Neural cell (in vitro differentiated cells): ENCODE measurements around the gene ZNF785. TPM values are rescaled to one million over a fixed set of nuclear protein-coding genes. Genes with fewer than 3 reads are reported as not detected.
"Not testable (repeated sequence)": the region's sequence is repeated elsewhere in the genome, so short reads cannot be mapped to it uniquely, and the experiment has no call there.

Experiments used
- H2AFZ ChIP-seq: fragments of 200-600, 300-800 bp; sonication (generic), shearing (Covaris generic); 2 replicates; pipeline ENCODE4 v1.6.0; 2014; ENCODE audit warnings: low read depth, mild to moderate bottlenecking, antibody characterized with exemption, low read length, moderate library complexity
- H3F3A ChIP-seq: fragments of 200-600 bp; shearing (Covaris generic); 2 replicates; pipeline ENCODE4 v1.6.1; 2016; ENCODE audit warnings: mild to moderate bottlenecking, moderate library complexity, mixed read lengths, antibody characterized with exemption, low read length; ENCODE audit not compliant: insufficient read depth, poor library complexity, severe bottlenecking
- H3K27ac ChIP-seq: fragments of 200-600, 300-800 bp; sonication (generic), shearing (Covaris generic); 2 replicates; pipeline ENCODE4 v1.5.1; 2014; ENCODE audit warnings: mild to moderate bottlenecking, low read length, moderate library complexity
- H3K27me3 ChIP-seq: fragments of 300-800, 200-600 bp; sonication (generic), shearing (Covaris generic); 2 replicates; pipeline ENCODE4 v1.6.0; 2014; ENCODE audit warnings: mild to moderate bottlenecking, low read depth, low read length, moderate library complexity; ENCODE audit not compliant: insufficient read depth
- H3K36me3 ChIP-seq: fragments of 300-800, 200-600 bp; sonication (generic), shearing (Covaris generic); 2 replicates; pipeline ENCODE4 v1.5.1; 2014; ENCODE audit warnings: mild to moderate bottlenecking, antibody characterized with exemption, low read length, moderate library complexity; ENCODE audit not compliant: insufficient read depth
- H3K4me2 ChIP-seq: fragments of 300-800, 200-600 bp; sonication (generic), shearing (Covaris generic); 2 replicates; pipeline ENCODE4 v1.6.0; 2014; ENCODE audit warnings: mild to moderate bottlenecking, low read length
- H3K4me3 ChIP-seq: fragments of 300-800, 200-600 bp; sonication (generic), shearing (Covaris generic); 2 replicates; pipeline ENCODE4 v1.5.1; 2014; ENCODE audit warnings: mild to moderate bottlenecking, low read length, moderate library complexity
- H3K79me2 ChIP-seq: fragments of 200-600 bp; shearing (Covaris generic); replicated peaks from 2 replicates; pipeline ENCODE4 v1.6.0; 2014; ENCODE audit warnings: mild to moderate bottlenecking, low read length, moderate library complexity; ENCODE audit not compliant: insufficient read depth
- H3K9ac ChIP-seq: fragments of 300-800, 200-600 bp; sonication (generic), shearing (Covaris generic); 2 replicates; pipeline ENCODE4 v1.6.1; 2016; ENCODE audit warnings: mild to moderate bottlenecking, low read length, mixed read lengths
- H3K9me2 ChIP-seq: fragments of 200-600 bp; shearing (Covaris generic); 2 replicates; pipeline ENCODE4 v1.6.1; 2016; ENCODE audit warnings: mild to moderate bottlenecking, low read length, mixed read lengths; ENCODE audit not compliant: insufficient read depth
- H3K9me3 ChIP-seq: fragments of 200-600, 300-800 bp; sonication (generic), shearing (Covaris generic); 2 replicates; pipeline ENCODE4 v1.6.1; 2016; ENCODE audit warnings: mild to moderate bottlenecking, mixed run types, low read length, moderate library complexity, mixed read lengths
- H4K20me1 ChIP-seq: fragments of 200-600 bp; shearing (Covaris generic); 2 replicates; pipeline ENCODE4 v1.6.1; 2016; ENCODE audit warnings: mild to moderate bottlenecking, mixed run types; ENCODE audit not compliant: insufficient read depth
- EP300 ChIP-seq: fragments of 450-650 bp; conservative IDR thresholded peaks from 2 replicates; pipeline ENCODE4 v1.6.1; 2014; ENCODE audit warnings: antibody characterized with exemption, mild to moderate bottlenecking, moderate library complexity; ENCODE audit not compliant: poor library complexity, severe bottlenecking
- EZH2 ChIP-seq: fragments of 200-600, 300-800 bp; shearing (Covaris generic), sonication (generic); IDR thresholded peaks from 2 replicates; pipeline ENCODE4 v1.6.1; 2014; ENCODE audit warnings: antibody characterized with exemption, low read length, borderline replicate concordance, mild to moderate bottlenecking; ENCODE audit not compliant: insufficient read depth, poor library complexity, severe bottlenecking
- MXI1 ChIP-seq: fragments of 450-650 bp; conservative IDR thresholded peaks from 2 replicates; pipeline ENCODE4 v1.6.1; 2014; ENCODE audit warnings: antibody characterized with exemption, mild to moderate bottlenecking; ENCODE audit not compliant: poor library complexity, severe bottlenecking
- POLR2AphosphoS5 ChIP-seq: IDR thresholded peaks from 2 replicates; pipeline ENCODE4 v1.6.1; 2012
- RAD21 ChIP-seq: fragments of 450-650 bp; conservative IDR thresholded peaks from 2 replicates; pipeline ENCODE4 v1.6.1; 2014; ENCODE audit warnings: antibody characterized with exemption, mild to moderate bottlenecking, moderate library complexity
- REST ChIP-seq: IDR thresholded peaks from 2 replicates; pipeline ENCODE4 v1.6.1; 2012; ENCODE audit warnings: borderline replicate concordance
- SMC3 ChIP-seq: fragments of 450-650 bp; conservative IDR thresholded peaks from 2 replicates; pipeline ENCODE4 v1.6.1; 2014; ENCODE audit warnings: antibody characterized with exemption, mild to moderate bottlenecking, moderate library complexity; ENCODE audit not compliant: poor library complexity
- TAF1 ChIP-seq: IDR thresholded peaks from 2 replicates; pipeline ENCODE4 v1.6.1; 2012; ENCODE audit warnings: low read depth
- polyA plus RNA-seq: library from polyadenylated mRNA; depleted of rRNA; stranded (reverse); fragments of >200 nt; gene quantifications from 2 replicates; pipeline ENCODE4 v1.2.3, GENCODE V29; 2014
- TF ChIP-seq, protein P1 (sequence below): fragments of 450-650 bp; IDR thresholded peaks from 2 replicates; pipeline ENCODE4 v1.5.1; 2014; ENCODE audit warnings: antibody characterized with exemption, mild to moderate bottlenecking, moderate library complexity; ENCODE audit not compliant: poor library complexity, severe bottlenecking

The ZNF785 gene
- polyA plus RNA-seq, 1 donor from 2014 or later, result 26.4 TPM

DNA sequence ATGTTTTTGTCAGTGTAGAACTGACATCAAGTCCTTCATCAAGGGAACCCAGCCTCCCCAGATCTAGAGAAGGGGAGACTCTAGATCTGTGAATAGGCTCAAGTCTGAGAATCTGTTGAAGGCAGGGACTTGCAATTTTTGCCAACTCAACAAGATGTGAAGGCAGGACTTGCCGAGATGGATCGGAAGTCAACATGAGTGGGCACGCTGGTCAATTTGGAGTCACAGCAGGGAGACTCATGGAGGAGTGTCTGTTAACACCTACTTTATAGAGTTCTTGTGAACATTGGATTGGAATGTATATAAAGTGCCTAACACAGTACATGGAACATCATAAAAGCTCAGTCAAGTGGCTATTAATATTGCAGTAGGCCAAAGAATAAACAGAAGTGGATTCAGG, 14.7 kb upstream of the ZNF785 start:
- Histone ChIP-seq H2AFZ (no peak overlapping the region), H3K27ac (no peak overlapping the region), H3K9me3 (no peaks in the 10 kb centered on the region), H3K79me2 (no peaks in the 10 kb centered on the region), H3K4me3 (no peak overlapping the region), H3K36me3 (no peaks in the 10 kb centered on the region), H3K9ac (no peak overlapping the region), H4K20me1 (no peaks in the 10 kb centered on the region), H3F3A (no peaks in the 10 kb centered on the region), H3K9me2 (no peaks in the 10 kb centered on the region), H3K4me2 (no peak overlapping the region), H3K27me3 (no peaks in the 10 kb centered on the region)
- TF ChIP-seq REST (no peak), POLR2AphosphoS5 (no peak), TAF1 (no peak), MXI1 (no peak), RAD21 (no peak), SMC3 (no peak), EP300 (no peak), EZH2 (no peak)
- TF ChIP-seq, protein P1, sequence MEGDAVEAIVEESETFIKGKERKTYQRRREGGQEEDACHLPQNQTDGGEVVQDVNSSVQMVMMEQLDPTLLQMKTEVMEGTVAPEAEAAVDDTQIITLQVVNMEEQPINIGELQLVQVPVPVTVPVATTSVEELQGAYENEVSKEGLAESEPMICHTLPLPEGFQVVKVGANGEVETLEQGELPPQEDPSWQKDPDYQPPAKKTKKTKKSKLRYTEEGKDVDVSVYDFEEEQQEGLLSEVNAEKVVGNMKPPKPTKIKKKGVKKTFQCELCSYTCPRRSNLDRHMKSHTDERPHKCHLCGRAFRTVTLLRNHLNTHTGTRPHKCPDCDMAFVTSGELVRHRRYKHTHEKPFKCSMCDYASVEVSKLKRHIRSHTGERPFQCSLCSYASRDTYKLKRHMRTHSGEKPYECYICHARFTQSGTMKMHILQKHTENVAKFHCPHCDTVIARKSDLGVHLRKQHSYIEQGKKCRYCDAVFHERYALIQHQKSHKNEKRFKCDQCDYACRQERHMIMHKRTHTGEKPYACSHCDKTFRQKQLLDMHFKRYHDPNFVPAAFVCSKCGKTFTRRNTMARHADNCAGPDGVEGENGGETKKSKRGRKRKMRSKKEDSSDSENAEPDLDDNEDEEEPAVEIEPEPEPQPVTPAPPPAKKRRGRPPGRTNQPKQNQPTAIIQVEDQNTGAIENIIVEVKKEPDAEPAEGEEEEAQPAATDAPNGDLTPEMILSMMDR, result no peak

- Histone ChIP-seq H3K9ac (no peak overlapping the region), H3F3A (no peaks in the 10 kb centered on the region), H3K27me3 (no peaks in the 10 kb centered on the region), H4K20me1 (no peaks in the 10 kb centered on the region), H3K9me3 (no peaks in the 10 kb centered on the region), H3K36me3 (no peaks in the 10 kb centered on the region), H3K27ac (no peak overlapping the region), H3K9me2 (no peaks in the 10 kb centered on the region), H3K4me2 (no peak overlapping the region), H3K79me2 (no peaks in the 10 kb centered on the region), H3K4me3 (no peak overlapping the region), H2AFZ (no peak overlapping the region)
- no peak for TF ChIP-seq TAF1
- TF ChIP-seq RAD21, result no peak
- TF ChIP-seq, protein P1, result no peak
Observed at GRCh38 chr16:30592871-30593270, 7.4 kb upstream of the ZNF785 start.

DNA sequence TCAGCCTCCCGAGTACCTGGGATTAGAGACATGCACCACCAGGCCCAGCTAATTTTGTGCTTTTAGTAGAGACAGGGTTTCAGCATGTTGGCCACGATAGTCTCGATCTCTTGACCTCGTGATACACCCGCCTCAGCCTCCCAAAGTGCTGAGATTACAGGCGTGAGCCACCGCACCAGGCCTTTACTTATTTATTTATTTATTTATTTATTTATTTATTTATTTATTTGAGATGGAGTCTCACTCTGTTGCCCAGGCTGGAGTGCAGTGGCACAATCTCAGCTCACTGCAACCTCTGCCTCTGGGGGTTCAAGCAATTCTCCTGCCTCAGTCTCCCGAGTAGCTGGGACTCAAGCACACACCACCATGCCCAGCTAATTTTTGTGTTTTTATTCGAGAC, 5.4 kb upstream of the ZNF785 start:
- not testable (repeated sequence) for H3K27me3 ChIP-seq, H2AFZ ChIP-seq, H3K36me3 ChIP-seq, H3K9me3 ChIP-seq, H4K20me1 ChIP-seq, H3K79me2 ChIP-seq, H3K4me2 ChIP-seq, H3K9ac ChIP-seq, H3F3A ChIP-seq, H3K27ac ChIP-seq, H3K4me3 ChIP-seq, H3K9me2 ChIP-seq

DNA sequence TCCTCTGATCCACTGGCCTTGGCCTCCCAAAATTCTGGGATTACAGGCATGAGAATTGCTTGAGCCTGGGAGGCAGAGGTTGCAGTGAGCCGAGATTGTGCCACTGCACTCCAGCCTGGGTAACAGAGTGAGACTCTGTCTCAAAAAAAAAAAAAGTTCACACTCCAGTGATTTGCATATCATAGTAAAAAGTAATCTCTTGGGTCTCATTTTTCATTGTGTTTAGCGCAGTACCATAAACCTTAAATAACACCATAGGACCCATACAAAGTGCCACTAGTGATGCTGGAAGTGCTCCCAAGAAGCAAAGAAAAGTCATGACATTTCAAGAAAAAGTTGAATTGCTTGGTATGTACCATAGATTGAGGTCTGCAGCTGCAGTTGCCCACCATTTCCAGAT, 4.1 kb upstream of the ZNF785 start:
- not testable (repeated sequence) for H3K79me2 ChIP-seq, H3F3A ChIP-seq, H2AFZ ChIP-seq, H3K9me2 ChIP-seq, H3K4me3 ChIP-seq, H3K27me3 ChIP-seq, H3K9me3 ChIP-seq, H3K9ac ChIP-seq, H3K4me2 ChIP-seq, H3K36me3 ChIP-seq, H4K20me1 ChIP-seq, H3K27ac ChIP-seq
